ENCODE results near the gene AVEN. TPM values are rescaled to one million over a fixed set of nuclear protein-coding genes. Genes with fewer than 3 reads are reported as not detected.
A peak's percentile ranks its signal among the peaks of the same experiment; 100 is the strongest.

Gene AVEN
- total and polyA plus RNA-seq, 2 of the 13 experiments (the other 11 are each of a cell fraction or from before 2014, with no cell fraction given), result 4.4 to 17.5 TPM

GRCh38 chr15:34038023-34038870, 757 bp downstream of the AVEN start (continued):
- TF ChIP-seq, protein P1, sequence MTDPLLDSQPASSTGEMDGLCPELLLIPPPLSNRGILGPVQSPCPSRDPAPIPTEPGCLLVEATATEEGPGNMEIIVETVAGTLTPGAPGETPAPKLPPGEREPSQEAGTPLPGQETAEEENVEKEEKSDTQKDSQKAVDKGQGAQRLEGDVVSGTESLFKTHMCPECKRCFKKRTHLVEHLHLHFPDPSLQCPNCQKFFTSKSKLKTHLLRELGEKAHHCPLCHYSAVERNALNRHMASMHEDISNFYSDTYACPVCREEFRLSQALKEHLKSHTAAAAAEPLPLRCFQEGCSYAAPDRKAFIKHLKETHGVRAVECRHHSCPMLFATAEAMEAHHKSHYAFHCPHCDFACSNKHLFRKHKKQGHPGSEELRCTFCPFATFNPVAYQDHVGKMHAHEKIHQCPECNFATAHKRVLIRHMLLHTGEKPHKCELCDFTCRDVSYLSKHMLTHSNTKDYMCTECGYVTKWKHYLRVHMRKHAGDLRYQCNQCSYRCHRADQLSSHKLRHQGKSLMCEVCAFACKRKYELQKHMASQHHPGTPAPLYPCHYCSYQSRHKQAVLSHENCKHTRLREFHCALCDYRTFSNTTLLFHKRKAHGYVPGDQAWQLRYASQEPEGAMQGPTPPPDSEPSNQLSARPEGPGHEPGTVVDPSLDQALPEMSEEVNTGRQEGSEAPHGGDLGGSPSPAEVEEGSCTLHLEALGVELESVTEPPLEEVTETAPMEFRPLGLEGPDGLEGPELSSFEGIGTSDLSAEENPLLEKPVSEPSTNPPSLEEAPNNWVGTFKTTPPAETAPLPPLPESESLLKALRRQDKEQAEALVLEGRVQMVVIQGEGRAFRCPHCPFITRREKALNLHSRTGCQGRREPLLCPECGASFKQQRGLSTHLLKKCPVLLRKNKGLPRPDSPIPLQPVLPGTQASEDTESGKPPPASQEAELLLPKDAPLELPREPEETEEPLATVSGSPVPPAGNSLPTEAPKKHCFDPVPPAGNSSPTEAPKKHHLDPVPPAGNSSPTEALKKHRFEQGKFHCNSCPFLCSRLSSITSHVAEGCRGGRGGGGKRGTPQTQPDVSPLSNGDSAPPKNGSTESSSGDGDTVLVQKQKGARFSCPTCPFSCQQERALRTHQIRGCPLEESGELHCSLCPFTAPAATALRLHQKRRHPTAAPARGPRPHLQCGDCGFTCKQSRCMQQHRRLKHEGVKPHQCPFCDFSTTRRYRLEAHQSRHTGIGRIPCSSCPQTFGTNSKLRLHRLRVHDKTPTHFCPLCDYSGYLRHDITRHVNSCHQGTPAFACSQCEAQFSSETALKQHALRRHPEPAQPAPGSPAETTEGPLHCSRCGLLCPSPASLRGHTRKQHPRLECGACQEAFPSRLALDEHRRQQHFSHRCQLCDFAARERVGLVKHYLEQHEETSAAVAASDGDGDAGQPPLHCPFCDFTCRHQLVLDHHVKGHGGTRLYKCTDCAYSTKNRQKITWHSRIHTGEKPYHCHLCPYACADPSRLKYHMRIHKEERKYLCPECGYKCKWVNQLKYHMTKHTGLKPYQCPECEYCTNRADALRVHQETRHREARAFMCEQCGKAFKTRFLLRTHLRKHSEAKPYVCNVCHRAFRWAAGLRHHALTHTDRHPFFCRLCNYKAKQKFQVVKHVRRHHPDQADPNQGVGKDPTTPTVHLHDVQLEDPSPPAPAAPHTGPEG (CRISPR knock-in tag; IDR thresholded peaks at IDR 0.05), result 0 out of 2 replicates have a peak, but pooled peaks have one; percentile 43
- TF ChIP-seq, protein P2, sequence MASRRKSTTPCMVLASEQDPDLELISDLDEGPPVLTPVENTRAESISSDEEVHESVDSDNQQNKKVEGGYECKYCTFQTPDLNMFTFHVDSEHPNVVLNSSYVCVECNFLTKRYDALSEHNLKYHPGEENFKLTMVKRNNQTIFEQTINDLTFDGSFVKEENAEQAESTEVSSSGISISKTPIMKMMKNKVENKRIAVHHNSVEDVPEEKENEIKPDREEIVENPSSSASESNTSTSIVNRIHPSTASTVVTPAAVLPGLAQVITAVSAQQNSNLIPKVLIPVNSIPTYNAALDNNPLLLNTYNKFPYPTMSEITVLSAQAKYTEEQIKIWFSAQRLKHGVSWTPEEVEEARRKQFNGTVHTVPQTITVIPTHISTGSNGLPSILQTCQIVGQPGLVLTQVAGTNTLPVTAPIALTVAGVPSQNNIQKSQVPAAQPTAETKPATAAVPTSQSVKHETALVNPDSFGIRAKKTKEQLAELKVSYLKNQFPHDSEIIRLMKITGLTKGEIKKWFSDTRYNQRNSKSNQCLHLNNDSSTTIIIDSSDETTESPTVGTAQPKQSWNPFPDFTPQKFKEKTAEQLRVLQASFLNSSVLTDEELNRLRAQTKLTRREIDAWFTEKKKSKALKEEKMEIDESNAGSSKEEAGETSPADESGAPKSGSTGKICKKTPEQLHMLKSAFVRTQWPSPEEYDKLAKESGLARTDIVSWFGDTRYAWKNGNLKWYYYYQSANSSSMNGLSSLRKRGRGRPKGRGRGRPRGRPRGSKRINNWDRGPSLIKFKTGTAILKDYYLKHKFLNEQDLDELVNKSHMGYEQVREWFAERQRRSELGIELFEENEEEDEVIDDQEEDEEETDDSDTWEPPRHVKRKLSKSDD (CRISPR knock-in tag; IDR thresholded peaks at IDR 0.05; ENCODE audit: low read depth), result no peak
- TF ChIP-seq NR2F6 (IDR thresholded peaks at IDR 0.05) (no peak), NR2F6 (CRISPR knock-in tag; IDR thresholded peaks at IDR 0.05) (peak; percentile 33; the same call in 1 of the 2 replicates), ZNF562 (CRISPR knock-in tag; IDR thresholded peaks at IDR 0.05; ENCODE audit: borderline replicate concordance) (no peak), TOPORS (CRISPR knock-in tag; IDR thresholded peaks at IDR 0.05) (peak; percentile 78), ZSCAN5A (CRISPR knock-in tag; IDR thresholded peaks at IDR 0.05; ENCODE audit: borderline replicate concordance) (0 out of 2 replicates have a peak, but pooled peaks have one; percentile 42), NFKB2 (CRISPR knock-in tag; IDR thresholded peaks at IDR 0.05; ENCODE audit: borderline replicate concordance) (peak; percentile 69; the same call in 1 of the 2 replicates), GTF2F1 (IDR thresholded peaks at IDR 0.05; ENCODE audit: low read length) (no peak), ZNF816 (CRISPR knock-in tag; IDR thresholded peaks at IDR 0.05; ENCODE audit: borderline replicate concordance) (0 out of 2 replicates have a peak, but pooled peaks have one; percentile 33), ZNF430 (CRISPR knock-in tag; IDR thresholded peaks at IDR 0.05) (0 out of 2 replicates have a peak, but pooled peaks have one; percentile 25), ZMYM3 (CRISPR knock-in tag; IDR thresholded peaks at IDR 0.05) (0 out of 2 replicates have a peak, but pooled peaks have one; percentile 24)
- TF ChIP-seq, protein P3, sequence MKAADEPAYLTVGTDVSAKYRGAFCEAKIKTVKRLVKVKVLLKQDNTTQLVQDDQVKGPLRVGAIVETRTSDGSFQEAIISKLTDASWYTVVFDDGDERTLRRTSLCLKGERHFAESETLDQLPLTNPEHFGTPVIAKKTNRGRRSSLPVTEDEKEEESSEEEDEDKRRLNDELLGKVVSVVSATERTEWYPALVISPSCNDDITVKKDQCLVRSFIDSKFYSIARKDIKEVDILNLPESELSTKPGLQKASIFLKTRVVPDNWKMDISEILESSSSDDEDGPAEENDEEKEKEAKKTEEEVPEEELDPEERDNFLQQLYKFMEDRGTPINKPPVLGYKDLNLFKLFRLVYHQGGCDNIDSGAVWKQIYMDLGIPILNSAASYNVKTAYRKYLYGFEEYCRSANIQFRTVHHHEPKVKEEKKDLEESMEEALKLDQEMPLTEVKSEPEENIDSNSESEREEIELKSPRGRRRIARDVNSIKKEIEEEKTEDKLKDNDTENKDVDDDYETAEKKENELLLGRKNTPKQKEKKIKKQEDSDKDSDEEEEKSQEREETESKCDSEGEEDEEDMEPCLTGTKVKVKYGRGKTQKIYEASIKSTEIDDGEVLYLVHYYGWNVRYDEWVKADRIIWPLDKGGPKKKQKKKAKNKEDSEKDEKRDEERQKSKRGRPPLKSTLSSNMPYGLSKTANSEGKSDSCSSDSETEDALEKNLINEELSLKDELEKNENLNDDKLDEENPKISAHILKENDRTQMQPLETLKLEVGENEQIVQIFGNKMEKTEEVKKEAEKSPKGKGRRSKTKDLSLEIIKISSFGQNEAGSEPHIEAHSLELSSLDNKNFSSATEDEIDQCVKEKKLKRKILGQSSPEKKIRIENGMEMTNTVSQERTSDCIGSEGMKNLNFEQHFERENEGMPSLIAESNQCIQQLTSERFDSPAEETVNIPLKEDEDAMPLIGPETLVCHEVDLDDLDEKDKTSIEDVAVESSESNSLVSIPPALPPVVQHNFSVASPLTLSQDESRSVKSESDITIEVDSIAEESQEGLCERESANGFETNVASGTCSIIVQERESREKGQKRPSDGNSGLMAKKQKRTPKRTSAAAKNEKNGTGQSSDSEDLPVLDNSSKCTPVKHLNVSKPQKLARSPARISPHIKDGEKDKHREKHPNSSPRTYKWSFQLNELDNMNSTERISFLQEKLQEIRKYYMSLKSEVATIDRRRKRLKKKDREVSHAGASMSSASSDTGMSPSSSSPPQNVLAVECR (CRISPR knock-in tag; IDR thresholded peaks at IDR 0.05; ENCODE audit: borderline replicate concordance), result peak; percentile 54; the same call in 1 of the 2 replicates

Data from HepG2 (cell line).